ENCODE data around the gene SELENOV. TPM values are rescaled to one million over a fixed set of nuclear protein-coding genes. Genes with fewer than 3 reads are reported as not detected.

SELENOV gene
- total RNA-seq, 1 donor from 2014 or later, result not detected

DNA sequence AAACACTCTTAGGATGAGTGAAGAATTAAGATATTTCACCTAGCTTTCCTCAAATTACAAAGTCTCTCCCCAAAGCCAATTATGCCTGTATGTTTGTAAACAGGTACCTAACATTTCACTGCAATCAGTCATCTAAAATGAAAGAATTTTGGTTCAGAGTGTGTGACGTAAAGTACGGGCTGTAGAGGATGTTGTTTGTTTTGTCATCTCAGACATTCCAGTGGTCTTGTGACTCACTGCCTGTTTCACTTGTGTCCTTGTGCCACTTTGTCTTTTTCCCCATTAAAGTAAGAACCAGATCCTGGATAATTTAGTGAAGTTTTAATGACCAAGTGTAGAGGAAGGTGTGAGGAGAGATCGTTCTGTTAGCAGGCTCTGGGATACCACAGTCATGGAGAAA, 53.7 kb downstream of the SELENOV start:
- no peaks in the 10 kb centered on the region for H3K27me3 ChIP-seq
- no peaks in the 10 kb centered on the region for H3K4me1 ChIP-seq
- intact Hi-C loops (cut with DNase I), result no loop called here
- TF ChIP-seq CTCF (IDR thresholded peaks at IDR 0.05), result no peak
- no peak overlapping the region for H3K27ac ChIP-seq
- no peak for DNase-seq (ENCODE audit: low spot score in 2 of 2)
- H3K9me3 ChIP-seq, result peaks cover 0 to under 1% of the 10 kb centered on the region in 2 donors
- no peaks in the 10 kb centered on the region for H3K36me3 ChIP-seq
- no peak overlapping the region for H3K4me3 ChIP-seq

Other genes with a start within 250 kb of the SELENOV start
- gene IFNL2, start 246.7 kb upstream of the SELENOV start, total RNA-seq, result not detected
- not detected for gene IFNL1, start 218.7 kb upstream of the SELENOV start, total RNA-seq
- gene LRFN1, start 194.3 kb upstream of the SELENOV start, total RNA-seq, result not detected
- 69.2 TPM for gene GMFG, start 179.1 kb upstream of the SELENOV start, total RNA-seq
- gene SAMD4B, start 172.7 kb upstream of the SELENOV start, total RNA-seq, result 358 TPM
- 12.7 TPM for gene PAF1, start 124.0 kb upstream of the SELENOV start, total RNA-seq
- gene MED29, start 123.8 kb upstream of the SELENOV start, total RNA-seq, result 60.8 TPM
- 1,166 TPM for gene ZFP36, start 108.3 kb upstream of the SELENOV start, total RNA-seq
- gene PLEKHG2, start 102.5 kb upstream of the SELENOV start, total RNA-seq, result 52.9 TPM
- 1,453 TPM for gene RPS16, start 79.2 kb upstream of the SELENOV start, total RNA-seq
- gene SUPT5H, start 69.6 kb upstream of the SELENOV start, total RNA-seq, result 142 TPM
- gene TIMM50, start 34.3 kb upstream of the SELENOV start, total RNA-seq, result 92.0 TPM
- not detected for gene DLL3, start 16.2 kb upstream of the SELENOV start, total RNA-seq
- not detected for gene EID2B, start 17.7 kb downstream of the SELENOV start, total RNA-seq
- gene EID2, start 25.0 kb downstream of the SELENOV start, total RNA-seq, result 11.8 TPM
- gene LGALS13, start 87.4 kb downstream of the SELENOV start, total RNA-seq, result not detected
- not detected for gene LGALS16, start 140.8 kb downstream of the SELENOV start, total RNA-seq
- not detected for gene LGALS14, start 189.3 kb downstream of the SELENOV start, total RNA-seq
- not detected for gene CLC, start 222.9 kb downstream of the SELENOV start, total RNA-seq